AG09319 (cell line): ENCODE data around the gene SEC14L3.
A peak's percentile ranks its signal among the peaks of the same experiment; 100 is the strongest.

Source experiments
- DNase-seq: peaks from one replicate; pipeline ENCODE4 v3.0.0-alpha.2; 2010; ENCODE audit warnings: low read depth; ENCODE audit errors: extremely low read depth
- TF ChIP-seq, protein P1 (sequence below): IDR thresholded peaks from 2 replicates; pipeline ENCODE4 v1.5.1; 2011; ENCODE audit warnings: low read depth, mild to moderate bottlenecking, inconsistent platforms, low read length, moderate library complexity

Gene SEC14L3

DNA sequence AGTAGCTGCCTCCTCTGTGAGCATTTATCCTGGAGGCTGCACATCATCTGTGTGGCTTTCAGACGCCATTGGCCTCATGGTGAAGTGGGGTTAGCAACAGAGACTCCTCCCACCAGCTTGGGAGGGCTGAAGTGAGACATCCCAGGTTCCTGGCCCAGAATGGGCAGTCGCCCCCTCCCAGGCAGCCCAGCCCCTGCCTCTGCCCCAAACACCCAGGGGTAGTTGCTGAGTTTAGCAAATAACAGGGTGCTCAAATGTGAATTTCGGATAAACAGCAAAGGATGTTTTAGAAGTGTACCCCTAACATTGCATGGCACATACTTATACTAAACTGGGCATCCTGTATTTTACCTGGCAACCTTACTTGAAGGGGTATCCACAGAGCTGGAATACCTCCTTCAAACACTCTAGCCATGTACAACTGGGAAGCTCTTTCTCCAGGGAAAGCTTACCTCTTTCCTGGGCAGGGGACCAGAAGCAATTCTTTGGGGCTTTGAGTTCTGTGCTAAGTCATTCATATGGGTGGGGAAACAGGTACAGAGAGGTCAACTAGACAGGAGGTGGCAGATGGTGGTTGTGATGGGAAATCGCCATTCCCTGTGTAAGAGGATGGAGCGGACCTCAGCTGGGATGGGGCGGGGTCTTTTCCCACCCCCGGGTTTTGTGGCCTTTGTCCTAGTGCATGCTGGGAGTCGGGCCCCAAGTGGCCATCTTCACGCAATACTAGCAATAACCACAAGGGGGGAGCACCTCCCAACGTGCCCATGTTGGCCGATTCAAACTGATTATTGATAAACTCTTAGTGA lies 27.0 kb downstream of the SEC14L3 start:
- no peak for DNase-seq
- TF ChIP-seq, protein P1, sequence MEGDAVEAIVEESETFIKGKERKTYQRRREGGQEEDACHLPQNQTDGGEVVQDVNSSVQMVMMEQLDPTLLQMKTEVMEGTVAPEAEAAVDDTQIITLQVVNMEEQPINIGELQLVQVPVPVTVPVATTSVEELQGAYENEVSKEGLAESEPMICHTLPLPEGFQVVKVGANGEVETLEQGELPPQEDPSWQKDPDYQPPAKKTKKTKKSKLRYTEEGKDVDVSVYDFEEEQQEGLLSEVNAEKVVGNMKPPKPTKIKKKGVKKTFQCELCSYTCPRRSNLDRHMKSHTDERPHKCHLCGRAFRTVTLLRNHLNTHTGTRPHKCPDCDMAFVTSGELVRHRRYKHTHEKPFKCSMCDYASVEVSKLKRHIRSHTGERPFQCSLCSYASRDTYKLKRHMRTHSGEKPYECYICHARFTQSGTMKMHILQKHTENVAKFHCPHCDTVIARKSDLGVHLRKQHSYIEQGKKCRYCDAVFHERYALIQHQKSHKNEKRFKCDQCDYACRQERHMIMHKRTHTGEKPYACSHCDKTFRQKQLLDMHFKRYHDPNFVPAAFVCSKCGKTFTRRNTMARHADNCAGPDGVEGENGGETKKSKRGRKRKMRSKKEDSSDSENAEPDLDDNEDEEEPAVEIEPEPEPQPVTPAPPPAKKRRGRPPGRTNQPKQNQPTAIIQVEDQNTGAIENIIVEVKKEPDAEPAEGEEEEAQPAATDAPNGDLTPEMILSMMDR, result peak; percentile 60

- TF ChIP-seq, protein P1, result no peak
- DNase-seq, result no peak
Measured at GRCh38 chr22:30441088-30441487, 30.7 kb downstream of the SEC14L3 start.

GRCh38 chr22:30439836-30440235 lies 32.0 kb downstream of the SEC14L3 start:
- TF ChIP-seq, protein P1, result no peak
- no peak for DNase-seq

GRCh38 chr22:30439226-30439625 lies 32.6 kb downstream of the SEC14L3 start:
- TF ChIP-seq, protein P1, result no peak
- no peak for DNase-seq

DNA sequence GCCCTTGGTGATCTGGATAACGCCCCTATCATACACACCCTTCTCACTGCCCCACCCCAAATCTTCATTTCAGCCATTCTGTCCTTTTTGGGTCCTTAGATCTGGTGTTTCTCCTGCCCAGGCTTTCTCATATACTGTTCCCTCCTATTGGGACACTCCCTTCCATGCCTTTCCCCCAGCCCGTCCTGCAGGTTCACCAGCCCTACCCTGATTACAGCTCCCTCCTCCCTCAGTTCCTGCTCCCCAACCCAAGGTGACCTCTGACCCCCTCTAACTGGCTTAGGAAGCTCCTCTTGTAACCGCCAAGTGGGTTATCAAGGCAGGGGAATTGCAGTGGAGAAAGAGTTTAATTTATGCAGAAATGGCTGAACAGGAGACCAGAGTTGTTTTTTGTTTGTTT lies 33.3 kb downstream of the SEC14L3 start:
- DNase-seq, result no peak
- TF ChIP-seq, protein P1, result no peak

DNA sequence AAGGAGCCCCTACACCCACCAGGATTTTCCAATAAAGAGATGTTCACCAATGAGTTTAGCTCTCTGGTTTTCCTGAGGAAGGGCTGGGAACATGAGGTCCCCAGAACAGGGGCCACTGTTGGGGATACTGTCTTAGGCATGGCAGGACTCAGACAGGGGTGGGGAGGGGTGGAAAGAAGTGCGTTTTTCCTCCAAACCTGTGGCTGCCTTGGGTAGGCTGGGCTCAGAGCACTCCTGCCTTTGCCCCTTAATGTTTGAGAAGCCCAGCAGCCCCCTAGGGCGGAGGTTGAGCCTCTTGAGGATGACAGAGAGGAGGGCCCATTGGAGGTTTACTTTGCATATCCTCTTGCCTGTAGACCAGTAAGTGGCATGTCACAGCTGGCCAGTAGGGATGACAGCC lies 35.6 kb downstream of the SEC14L3 start:
- DNase-seq, result no peak
- TF ChIP-seq, protein P1, result no peak

DNA sequence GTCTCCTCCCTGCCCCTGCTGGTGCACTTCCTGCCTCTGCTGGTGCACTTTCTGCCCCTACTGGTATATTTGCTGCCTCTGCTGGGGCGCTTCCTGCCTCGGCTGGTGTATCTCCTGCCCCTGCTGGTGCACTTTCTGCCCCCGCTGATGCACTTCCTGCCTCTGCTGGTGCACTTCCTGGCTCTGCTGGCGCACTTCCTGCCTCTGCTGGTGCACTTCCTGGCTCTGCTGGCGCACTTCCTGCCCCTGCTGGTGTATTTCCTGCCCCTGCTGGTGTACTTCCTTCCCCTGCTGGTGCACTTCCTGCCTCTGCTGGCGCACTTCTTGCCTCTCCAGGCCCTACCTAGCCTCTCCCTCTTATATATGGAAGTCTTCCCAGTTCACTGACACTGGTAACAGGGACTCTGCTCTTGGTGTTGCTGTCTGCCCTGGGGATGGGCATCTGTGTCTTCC lies 36.1 kb downstream of the SEC14L3 start:
- DNase-seq, result no peak
- TF ChIP-seq, protein P1, result no peak
